ENCODE measurements around the gene AMBP.
A peak's percentile ranks its signal among the peaks of the same experiment; 100 is the strongest.

AMBP gene

DNA sequence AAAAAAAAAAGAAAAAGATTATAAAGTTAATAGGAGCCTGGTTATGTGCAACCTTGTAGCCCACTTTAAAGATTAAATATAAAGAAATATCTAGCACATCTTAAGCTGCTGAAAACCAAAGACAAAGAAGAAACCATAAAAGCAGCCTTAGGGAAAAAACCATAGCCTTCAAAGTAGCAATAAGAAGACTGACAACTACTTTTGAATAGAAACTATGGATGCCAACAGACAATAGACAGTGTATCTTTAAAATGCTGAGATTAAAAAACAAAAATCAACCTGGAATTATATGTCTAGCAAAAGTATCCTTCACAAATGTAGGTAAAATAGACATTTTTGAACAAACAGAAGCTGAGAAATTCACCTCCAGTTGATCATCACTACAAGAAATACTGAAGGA, 24.4 kb upstream of the AMBP start:
- TF ChIP-seq, protein P1, sequence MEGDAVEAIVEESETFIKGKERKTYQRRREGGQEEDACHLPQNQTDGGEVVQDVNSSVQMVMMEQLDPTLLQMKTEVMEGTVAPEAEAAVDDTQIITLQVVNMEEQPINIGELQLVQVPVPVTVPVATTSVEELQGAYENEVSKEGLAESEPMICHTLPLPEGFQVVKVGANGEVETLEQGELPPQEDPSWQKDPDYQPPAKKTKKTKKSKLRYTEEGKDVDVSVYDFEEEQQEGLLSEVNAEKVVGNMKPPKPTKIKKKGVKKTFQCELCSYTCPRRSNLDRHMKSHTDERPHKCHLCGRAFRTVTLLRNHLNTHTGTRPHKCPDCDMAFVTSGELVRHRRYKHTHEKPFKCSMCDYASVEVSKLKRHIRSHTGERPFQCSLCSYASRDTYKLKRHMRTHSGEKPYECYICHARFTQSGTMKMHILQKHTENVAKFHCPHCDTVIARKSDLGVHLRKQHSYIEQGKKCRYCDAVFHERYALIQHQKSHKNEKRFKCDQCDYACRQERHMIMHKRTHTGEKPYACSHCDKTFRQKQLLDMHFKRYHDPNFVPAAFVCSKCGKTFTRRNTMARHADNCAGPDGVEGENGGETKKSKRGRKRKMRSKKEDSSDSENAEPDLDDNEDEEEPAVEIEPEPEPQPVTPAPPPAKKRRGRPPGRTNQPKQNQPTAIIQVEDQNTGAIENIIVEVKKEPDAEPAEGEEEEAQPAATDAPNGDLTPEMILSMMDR (IDR thresholded peaks at IDR 0.05; ENCODE audit: low read depth, low read length, missing control alignments) = no peak
- no peak for DNase-seq (ENCODE audit: extremely low read depth, low read depth)
- no peak overlapping the region for H3K4me3 ChIP-seq (replicated peaks; ENCODE audit: low read depth, low read length)

DNA sequence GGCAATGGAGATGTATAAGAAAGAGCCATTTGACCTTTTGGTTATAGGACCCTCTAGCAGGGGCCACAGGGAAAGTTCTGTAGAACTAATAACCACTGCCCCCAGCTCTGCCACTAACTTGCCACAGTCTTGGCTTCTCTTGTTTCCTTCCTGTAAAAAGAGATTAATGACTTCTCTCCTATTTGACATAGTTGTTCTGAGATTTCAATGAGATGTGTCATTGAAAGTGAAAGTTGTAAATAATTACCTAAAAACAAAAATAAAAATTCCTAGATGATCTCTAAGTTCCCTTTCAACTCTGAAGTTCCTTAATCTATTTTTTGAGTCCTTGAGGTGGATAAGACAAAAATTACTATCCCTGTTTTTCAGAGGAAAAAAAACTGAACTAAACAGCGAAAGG, 22.4 kb upstream of the AMBP start:
- TF ChIP-seq, protein P1 (IDR thresholded peaks at IDR 0.05; ENCODE audit: low read depth, low read length, missing control alignments) = no peak
- no peak for DNase-seq (ENCODE audit: extremely low read depth, low read depth)
- H3K4me3 ChIP-seq (replicated peaks; ENCODE audit: low read depth, low read length) = no peak overlapping the region

DNA sequence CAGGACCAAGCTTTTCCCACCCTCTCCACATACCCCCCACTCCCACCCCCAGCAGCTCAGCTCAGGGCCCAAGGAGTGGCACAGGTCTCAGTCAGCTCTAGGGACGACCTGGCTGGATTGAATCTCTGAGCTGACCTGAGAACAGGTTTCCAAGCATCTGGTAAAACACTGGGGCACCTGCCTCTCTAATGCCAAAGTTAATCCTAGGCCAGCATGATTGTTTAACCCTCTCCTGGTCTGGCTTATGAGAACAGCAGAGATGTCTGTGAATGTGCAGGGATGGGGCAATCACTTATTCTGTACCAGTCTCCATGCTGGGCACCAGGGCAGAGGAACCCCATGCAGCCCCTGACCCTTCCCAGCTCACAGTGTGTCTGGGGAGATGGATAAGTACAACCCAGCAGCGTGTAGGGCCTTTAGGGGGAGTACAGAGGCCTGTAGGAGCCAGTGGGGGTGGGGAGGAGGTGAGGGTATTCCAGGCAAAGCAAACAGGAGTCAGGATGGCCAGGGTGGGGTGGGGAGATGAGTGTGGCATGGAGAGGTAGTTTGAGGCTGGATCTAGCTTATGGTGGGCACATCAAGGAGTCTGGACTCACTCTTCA, 21.7 kb upstream of the AMBP start:
- TF ChIP-seq, protein P1 (IDR thresholded peaks at IDR 0.05; ENCODE audit: low read depth, low read length, missing control alignments) = no peak
- no peak overlapping the region for H3K4me3 ChIP-seq (replicated peaks; ENCODE audit: low read depth, low read length)
- DNase-seq (ENCODE audit: extremely low read depth, low read depth) = no peak

GRCh38 chr9:114098936-114099668, 21.0 kb upstream of the AMBP start, which contains the start of gene KIF12:
TSS of gene KIF12 (minus strand) at chr9:114099292. CDS start at chr9:114099276, 16 bp downstream.
- peak within 1 kb of the TSS; percentile 30; the same call in 1 of the 2 replicates for H3K4me3 ChIP-seq (replicated peaks; ENCODE audit: low read depth, low read length)
- no peak for DNase-seq (ENCODE audit: extremely low read depth, low read depth)
- TF ChIP-seq, protein P1 (IDR thresholded peaks at IDR 0.05; ENCODE audit: low read depth, low read length, missing control alignments) = no peak

DNA sequence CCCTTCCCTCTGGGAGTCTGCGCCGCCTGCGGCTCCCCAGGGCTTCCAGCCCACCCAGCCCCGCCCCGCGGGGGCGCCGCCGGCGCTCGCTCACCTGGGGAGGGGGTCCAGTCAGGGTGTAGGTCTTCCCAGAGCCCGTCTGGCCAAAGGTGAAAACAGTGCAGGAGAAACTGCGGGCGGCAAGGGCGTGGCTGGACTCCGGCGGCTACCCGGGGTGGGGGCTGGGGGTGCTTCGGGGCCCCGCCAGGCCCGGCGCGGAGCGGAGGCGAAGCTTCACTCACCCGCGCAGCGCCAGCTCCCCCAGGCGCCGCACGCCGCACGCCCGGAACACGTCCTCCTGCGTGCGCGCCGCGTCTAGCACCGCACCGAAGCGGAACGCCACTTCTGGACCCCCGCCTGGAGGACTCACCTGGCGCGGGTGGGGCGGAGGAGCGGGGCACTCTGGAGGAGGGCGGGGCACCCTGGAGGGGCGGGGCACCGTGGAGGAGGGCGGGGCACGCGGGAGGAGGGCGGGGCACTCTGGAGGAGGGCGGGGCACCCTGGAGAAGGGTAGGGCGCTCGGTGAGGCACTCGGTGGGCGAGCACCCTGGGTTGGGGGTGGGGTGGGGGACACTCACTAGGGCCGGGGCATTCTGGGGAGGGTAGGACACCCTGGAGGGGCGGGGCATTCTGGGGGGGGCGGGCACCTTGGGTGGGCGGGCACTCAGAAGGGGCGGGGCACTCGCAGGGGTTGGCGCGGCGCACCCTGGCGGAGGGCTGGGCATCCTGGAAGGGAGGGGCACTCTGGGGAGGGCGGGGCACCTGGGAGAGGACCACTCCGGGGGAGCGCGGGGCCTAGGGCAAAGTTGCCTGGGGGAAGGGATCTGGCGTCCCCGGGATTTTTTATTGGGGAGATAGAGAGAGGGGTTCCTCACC, 20.2 kb upstream of the AMBP start:
- no peak for DNase-seq (ENCODE audit: extremely low read depth, low read depth)
- TF ChIP-seq, protein P1 (IDR thresholded peaks at IDR 0.05; ENCODE audit: low read depth, low read length, missing control alignments) = no peak
- H3K4me3 ChIP-seq (replicated peaks; ENCODE audit: low read depth, low read length) = peak overlapping the region; percentile 30; the same call in 1 of the 2 replicates

DNA sequence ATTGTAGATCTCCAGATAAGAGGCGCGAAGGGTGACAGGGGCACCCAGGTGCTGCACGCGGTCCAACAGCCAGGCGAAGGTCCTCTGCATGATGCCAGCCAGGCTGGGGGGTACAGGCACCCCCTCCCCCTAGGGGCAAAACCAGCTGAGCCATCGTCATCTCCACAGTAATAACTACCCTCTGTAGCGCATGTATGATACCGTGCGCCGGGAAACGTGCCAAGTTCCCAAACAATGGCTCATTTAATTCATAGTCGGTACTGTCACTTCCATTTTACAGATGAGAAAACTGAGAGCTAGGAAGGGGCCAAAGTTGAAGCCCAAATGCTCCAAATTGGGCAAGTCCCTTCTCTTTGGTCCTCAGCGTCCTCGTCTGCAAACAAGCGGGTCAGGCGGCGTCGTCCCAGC, 19.5 kb upstream of the AMBP start:
- H3K4me3 ChIP-seq (replicated peaks; ENCODE audit: low read depth, low read length) = peak overlapping the region; percentile 30; the same call in 1 of the 2 replicates
- TF ChIP-seq, protein P1 (IDR thresholded peaks at IDR 0.05; ENCODE audit: low read depth, low read length, missing control alignments) = no peak
- DNase-seq (ENCODE audit: extremely low read depth, low read depth) = no peak
